ENCODE data around the gene CPNE9. TPM values are rescaled to one million over a fixed set of nuclear protein-coding genes. Genes with fewer than 3 reads are reported as not detected.

CPNE9 gene
- total and polyA plus RNA-seq, 4 experiments from 2014 or later = 0.58 to 0.64 TPM; not detected in 2

DNA sequence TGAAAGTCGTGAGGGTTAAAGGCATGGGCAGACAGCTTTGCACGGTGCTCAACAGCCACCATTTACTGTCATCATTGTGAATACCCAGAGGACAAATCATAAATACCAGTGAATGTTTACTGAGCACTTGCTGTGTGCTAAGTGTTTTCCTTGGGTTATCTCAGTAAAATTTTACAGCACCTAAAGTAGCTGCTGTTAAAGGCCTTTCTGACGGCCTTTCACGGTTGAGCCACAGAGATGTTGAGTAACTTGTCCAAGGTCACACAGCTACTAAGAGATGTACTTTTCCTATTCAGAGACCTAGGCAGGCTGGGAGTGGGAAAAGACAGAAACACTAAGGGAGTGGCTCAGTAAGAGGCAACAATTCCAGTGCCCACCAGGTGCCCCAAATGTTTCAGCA lies 393 bp upstream of the CPNE9 start:
- peaks cover 37 to 40% of the 10 kb centered on the region in 2 donors for H3K36me3 Mint-ChIP-seq
- CTCF ChIA-PET (ENCODE audit: partially characterized antibody) = interaction anchor here (0.8 kb wide), 1 partner anchor 120 kb away, joined by 3 read pairs; no protein-coding TSS in a partner anchor

DNA sequence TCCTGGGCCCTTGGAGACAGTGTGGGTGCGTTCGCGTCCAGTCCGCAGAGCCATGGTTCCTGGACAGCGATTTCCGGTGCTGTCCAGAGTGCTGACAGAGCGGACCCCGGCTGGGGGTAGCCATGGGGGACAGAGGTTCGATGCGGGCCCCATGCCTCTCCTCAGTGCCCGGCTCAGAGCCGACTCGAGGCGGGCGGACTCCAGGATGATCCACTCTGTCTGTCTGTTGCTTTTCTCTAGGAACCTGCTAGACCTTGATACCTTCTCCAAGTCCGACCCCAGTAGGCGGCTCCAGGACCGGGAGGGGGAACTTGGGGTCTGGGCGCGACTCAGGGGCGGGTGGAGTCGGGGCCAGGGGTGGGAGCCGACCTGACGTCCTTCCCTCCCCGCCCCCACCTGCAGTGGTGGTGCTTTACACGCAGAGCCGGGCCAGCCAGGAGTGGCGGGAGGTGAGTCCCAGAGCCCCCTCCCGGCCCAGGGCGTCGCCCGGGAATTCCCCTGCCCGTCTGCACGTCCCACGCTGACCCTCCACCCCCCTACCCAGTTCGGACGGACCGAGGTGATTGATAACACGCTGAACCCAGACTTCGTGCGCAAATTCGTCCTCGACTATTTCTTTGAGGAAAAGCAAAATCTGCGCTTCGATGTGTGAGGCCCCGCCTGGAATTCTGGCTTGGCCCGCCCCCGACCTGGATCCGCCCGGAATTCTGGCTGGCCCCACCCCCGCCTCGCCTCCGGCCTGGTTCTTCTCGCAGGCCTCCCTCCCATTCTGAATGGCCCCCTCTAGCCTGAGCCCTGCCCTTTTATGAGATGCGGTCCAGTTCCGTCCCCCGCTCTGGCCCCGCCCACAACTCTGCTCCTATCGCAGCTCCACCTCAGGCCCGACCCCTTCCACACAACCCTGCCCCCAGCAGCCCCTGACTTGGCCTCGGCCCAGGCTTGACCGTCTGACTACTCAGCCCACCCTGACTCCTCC lies 1.0 kb downstream of the CPNE9 start:
- Mint-ChIP-seq H3K27me3 (peaks cover 10 to 17% of the 10 kb centered on the region in 2 donors), H3K9me3 (no peaks in the 10 kb centered on the region), H3K36me3 (peaks cover 28 to 32% of the 10 kb centered on the region in 2 donors), H3K27ac (peak overlapping the region in 1 of 7 donors; percentile 18), H3K4me1 (peaks cover 5 to 25% (median 9%) of the 10 kb centered on the region in 4 donors), H3K4me3 (peak overlapping the region; percentile 17 to 73 (median 56))
- H3K4me1 ChIP-seq (ENCODE audit: insufficient read depth, low read length) = peaks cover 10% of the 10 kb centered on the region
- DNase-seq = peak in 1 of 5 donors; percentile 8
- H3K4me3 ChIP-seq (ENCODE audit: low read length in 2 of 2) = no peak overlapping the region
- POLR2A ChIA-PET (ENCODE audit: partially characterized antibody) = interaction anchor here (1.0 to 1.2 kb wide), 3 partner anchors 11 to 27 kb away, joined by 3 read pairs; partner anchors contain the start of gene BRPF1
- CTCF ChIA-PET (ENCODE audit: partially characterized antibody) = no interaction called here
- no peaks in the 10 kb centered on the region for H3K9me3 ChIP-seq (ENCODE audit: control insufficient read depth in 1 of 2, low read length in 2 of 2)
- intact Hi-C loops (cut with micrococcal nuclease) = no loop called here
- H3K36me3 ChIP-seq (ENCODE audit: insufficient read depth, low read length) = no peaks in the 10 kb centered on the region
- no peak overlapping the region for H3K27ac ChIP-seq (ENCODE audit: low read depth, low read length)
- H3K27me3 ChIP-seq (ENCODE audit: insufficient read depth, low read length) = no peaks in the 10 kb centered on the region

More for the DNA sequence above, 393 bp upstream of the CPNE9 start:
- H3K27me3 ChIP-seq (ENCODE audit: insufficient read depth, low read length) = no peaks in the 10 kb centered on the region
- H3K4me1 ChIP-seq (ENCODE audit: insufficient read depth, low read length) = peaks cover 10% of the 10 kb centered on the region
- H3K36me3 ChIP-seq (ENCODE audit: insufficient read depth, low read length) = peaks cover 3% of the 10 kb centered on the region
- no peaks in the 10 kb centered on the region for H3K9me3 ChIP-seq (ENCODE audit: control insufficient read depth in 1 of 2, low read length in 2 of 2)
- no peak overlapping the region for H3K27ac ChIP-seq (ENCODE audit: low read depth, low read length)
- Mint-ChIP-seq H3K27ac (peak overlapping the region in 1 of 7 donors; percentile 30), H3K4me3 (peak overlapping the region in 7 of 8 donors; percentile 17 to 66 (median 36)), H3K9me3 (no peaks in the 10 kb centered on the region), H3K27me3 (peaks cover 10 to 16% of the 10 kb centered on the region in 2 donors), H3K4me1 (peaks cover 5 to 25% (median 9%) of the 10 kb centered on the region in 4 donors)
- DNase-seq = no peak
- H3K4me3 ChIP-seq (ENCODE audit: low read length in 2 of 2) = no peak overlapping the region
- POLR2A ChIA-PET (ENCODE audit: partially characterized antibody) = interaction anchor here (1.0 to 1.1 kb wide), 2 partner anchors 24 to 28 kb away, joined by 3 read pairs; partner anchors contain the start of gene BRPF1
- intact Hi-C loops (cut with micrococcal nuclease) = no loop called here

DNA sequence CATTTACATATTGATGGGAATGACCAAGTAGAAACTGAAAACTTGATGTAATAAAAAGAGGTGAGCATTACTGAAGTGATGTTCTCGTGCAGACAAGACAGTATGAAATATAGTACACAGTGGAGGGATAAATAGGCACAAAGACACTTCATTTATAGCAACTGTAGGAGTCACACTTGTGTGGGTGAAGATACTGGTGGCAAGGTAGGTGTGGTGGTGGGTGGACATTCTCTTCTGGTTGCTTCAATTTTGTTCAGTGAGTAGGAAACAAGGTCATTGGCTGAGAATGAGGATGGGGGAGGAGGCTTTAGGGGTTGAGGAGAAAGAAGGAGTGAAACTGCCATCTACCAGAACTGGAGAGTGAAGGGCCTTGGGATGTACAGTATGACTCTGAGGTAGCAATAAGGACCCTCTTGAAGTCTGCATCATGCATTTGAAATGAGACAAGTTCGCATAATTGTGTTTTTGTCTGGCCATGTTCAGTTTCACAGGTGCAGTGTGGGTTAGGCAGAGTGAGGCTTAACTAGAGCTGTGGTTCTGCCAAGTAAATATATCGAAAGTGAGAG lies 6.6 kb downstream of the CPNE9 start:
- Histone ChIP-seq H3K4me1 (ENCODE audit: insufficient read depth, low read length) (no peaks in the 10 kb centered on the region), H3K27ac (ENCODE audit: low read depth, low read length) (no peak overlapping the region), H3K36me3 (ENCODE audit: insufficient read depth, low read length) (no peaks in the 10 kb centered on the region), H3K27me3 (ENCODE audit: insufficient read depth, low read length) (no peaks in the 10 kb centered on the region), H3K9me3 (ENCODE audit: control insufficient read depth in 1 of 2, low read length in 2 of 2) (no peaks in the 10 kb centered on the region), H3K4me3 (ENCODE audit: low read length in 2 of 2) (no peak overlapping the region)
- H3K36me3 Mint-ChIP-seq = no peaks in the 10 kb centered on the region
- H3K4me3 Mint-ChIP-seq = no peak overlapping the region
- H3K4me1 Mint-ChIP-seq = peaks cover 0 to 8% (median 2%) of the 10 kb centered on the region in 4 donors
- peaks cover 0 to 3% (median 0%) of the 10 kb centered on the region in 8 donors for H3K9me3 Mint-ChIP-seq
- peaks cover 2 to 8% of the 10 kb centered on the region in 2 donors for H3K27me3 Mint-ChIP-seq
- intact Hi-C loops (cut with micrococcal nuclease) = no loop called here
- no peak for DNase-seq
- ChIA-PET POLR2A (ENCODE audit: partially characterized antibody) (no interaction called here), CTCF (ENCODE audit: partially characterized antibody) (interaction anchor here (0.7 kb wide), 1 partner anchor 8 kb away, joined by 4 read pairs; no protein-coding TSS in a partner anchor)
- H3K27ac Mint-ChIP-seq = no peak overlapping the region

DNA sequence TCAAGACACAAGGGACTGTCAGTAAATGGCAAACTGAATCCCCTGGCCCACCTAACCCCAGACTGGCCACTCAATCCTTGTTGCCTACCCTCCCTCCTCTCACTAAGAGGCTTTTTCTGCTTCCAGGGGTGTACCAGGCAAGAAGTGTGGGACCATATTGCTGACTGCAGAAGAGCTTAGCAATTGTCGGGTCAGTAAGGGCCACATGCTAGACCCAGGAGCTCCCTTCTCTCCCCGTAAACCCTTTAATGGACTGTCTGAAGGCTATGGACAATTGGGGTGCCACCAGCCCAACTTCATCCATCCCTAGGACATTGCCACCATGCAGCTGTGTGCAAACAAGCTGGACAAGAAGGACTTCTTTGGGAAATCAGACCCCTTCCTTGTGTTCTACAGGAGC lies 8.8 kb downstream of the CPNE9 start:
- Histone ChIP-seq H3K4me3 (ENCODE audit: low read length in 2 of 2) (no peak overlapping the region), H3K27me3 (ENCODE audit: insufficient read depth, low read length) (no peaks in the 10 kb centered on the region), H3K36me3 (ENCODE audit: insufficient read depth, low read length) (no peaks in the 10 kb centered on the region), H3K4me1 (ENCODE audit: insufficient read depth, low read length) (no peaks in the 10 kb centered on the region), H3K9me3 (ENCODE audit: control insufficient read depth in 1 of 2, low read length in 2 of 2) (no peaks in the 10 kb centered on the region), H3K27ac (ENCODE audit: low read depth, low read length) (no peak overlapping the region)
- no peak overlapping the region for H3K4me3 Mint-ChIP-seq
- H3K36me3 Mint-ChIP-seq = no peaks in the 10 kb centered on the region
- H3K4me1 Mint-ChIP-seq = peaks cover 0 to 5% (median 3%) of the 10 kb centered on the region in 4 donors
- peaks cover 0 to 3% (median 0%) of the 10 kb centered on the region in 8 donors for H3K9me3 Mint-ChIP-seq
- DNase-seq = no peak
- H3K27me3 Mint-ChIP-seq = peaks cover 1 to 6% of the 10 kb centered on the region in 2 donors
- intact Hi-C loops (cut with micrococcal nuclease) = no loop called here
- H3K27ac Mint-ChIP-seq = no peak overlapping the region
- CTCF ChIA-PET (ENCODE audit: partially characterized antibody) = no interaction called here
- POLR2A ChIA-PET (ENCODE audit: partially characterized antibody) = no interaction called here

DNA sequence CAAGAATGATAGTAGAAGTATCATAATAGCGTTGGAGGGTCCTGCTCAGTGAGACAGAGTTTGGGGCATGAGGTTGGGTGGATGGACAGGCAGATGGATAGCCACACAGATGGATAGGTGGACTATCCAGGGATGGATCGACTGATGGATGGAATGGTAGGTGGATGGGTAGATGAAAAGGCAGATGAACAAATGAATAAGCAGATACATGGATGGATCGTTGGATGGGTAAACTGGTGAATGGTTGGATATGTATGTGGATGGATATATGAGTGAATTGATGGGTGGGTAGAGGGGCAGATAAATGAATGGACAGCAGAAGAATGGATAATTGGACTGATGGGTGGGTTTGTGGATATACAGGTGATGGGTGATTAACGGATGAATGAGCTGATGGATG lies 9.5 kb downstream of the CPNE9 start:
- H3K27me3 Mint-ChIP-seq = peaks cover 1 to 6% of the 10 kb centered on the region in 2 donors
- no peaks in the 10 kb centered on the region for H3K36me3 Mint-ChIP-seq
- H3K27ac Mint-ChIP-seq = peak overlapping the region in 1 of 7 donors; percentile 30
- H3K4me3 Mint-ChIP-seq = no peak overlapping the region
- intact Hi-C loops (cut with micrococcal nuclease) = no loop called here
- H3K9me3 ChIP-seq (ENCODE audit: control insufficient read depth in 1 of 2, low read length in 2 of 2) = no peaks in the 10 kb centered on the region
- DNase-seq = no peak
- H3K4me1 Mint-ChIP-seq = peaks cover 6 to 12% (median 10%) of the 10 kb centered on the region in 4 donors
- CTCF ChIA-PET (ENCODE audit: partially characterized antibody) = no interaction called here
- peaks cover 4% of the 10 kb centered on the region for H3K4me1 ChIP-seq (ENCODE audit: insufficient read depth, low read length)
- peaks cover 0 to 3% (median 0%) of the 10 kb centered on the region in 8 donors for H3K9me3 Mint-ChIP-seq
- H3K4me3 ChIP-seq (ENCODE audit: low read length in 2 of 2) = no peak overlapping the region
- H3K27ac ChIP-seq (ENCODE audit: low read depth, low read length) = no peak overlapping the region
- H3K36me3 ChIP-seq (ENCODE audit: insufficient read depth, low read length) = no peaks in the 10 kb centered on the region
- no peaks in the 10 kb centered on the region for H3K27me3 ChIP-seq (ENCODE audit: insufficient read depth, low read length)
- POLR2A ChIA-PET (ENCODE audit: partially characterized antibody) = no interaction called here

DNA sequence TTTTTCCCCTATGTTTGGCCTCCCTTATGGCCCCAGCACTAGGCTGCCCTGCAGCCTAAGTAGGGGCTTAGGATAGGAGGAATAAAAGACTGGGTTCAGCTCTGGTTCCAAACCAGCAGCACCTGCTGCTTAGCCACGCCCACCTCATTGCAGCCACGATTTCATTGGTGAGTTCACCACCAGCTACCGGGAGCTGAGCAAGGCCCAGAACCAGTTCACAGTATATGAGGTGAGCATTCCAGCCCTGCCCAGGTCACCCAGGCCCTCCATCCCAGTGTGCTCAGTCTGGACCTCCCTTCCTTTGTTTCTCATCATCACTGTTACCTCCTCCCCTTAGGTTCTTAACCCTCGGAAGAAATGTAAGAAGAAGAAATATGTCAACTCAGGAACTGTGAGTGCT lies 11.5 kb downstream of the CPNE9 start:
- Mint-ChIP-seq H3K4me3 (no peak overlapping the region), H3K4me1 (peaks cover 9 to 15% (median 12%) of the 10 kb centered on the region in 4 donors), H3K27me3 (peaks cover 1 to 5% of the 10 kb centered on the region in 2 donors), H3K27ac (no peak overlapping the region), H3K9me3 (peaks cover 0 to 3% (median 0%) of the 10 kb centered on the region in 8 donors), H3K36me3 (no peaks in the 10 kb centered on the region)
- DNase-seq = no peak
- Histone ChIP-seq H3K4me3 (ENCODE audit: low read length in 2 of 2) (no peak overlapping the region), H3K4me1 (ENCODE audit: insufficient read depth, low read length) (peaks cover 8% of the 10 kb centered on the region), H3K27ac (ENCODE audit: low read depth, low read length) (no peak overlapping the region), H3K27me3 (ENCODE audit: insufficient read depth, low read length) (no peaks in the 10 kb centered on the region), H3K9me3 (ENCODE audit: control insufficient read depth in 1 of 2, low read length in 2 of 2) (no peaks in the 10 kb centered on the region), H3K36me3 (ENCODE audit: insufficient read depth, low read length) (no peaks in the 10 kb centered on the region)
- CTCF ChIA-PET (ENCODE audit: partially characterized antibody) = interaction anchor here (1.2 to 5.2 kb wide), 2 partner anchors 13 to 218 kb away, joined by 4 to 38 read pairs; partner anchors contain the start of gene CRELD1
- intact Hi-C loops (cut with micrococcal nuclease) = loop anchor here (5.0 kb wide), 1 partner anchor 1022 kb away; no protein-coding TSS in a partner anchor
- POLR2A ChIA-PET (ENCODE audit: partially characterized antibody) = no interaction called here
